ENCODE data around the gene CNTN2.

DNA sequence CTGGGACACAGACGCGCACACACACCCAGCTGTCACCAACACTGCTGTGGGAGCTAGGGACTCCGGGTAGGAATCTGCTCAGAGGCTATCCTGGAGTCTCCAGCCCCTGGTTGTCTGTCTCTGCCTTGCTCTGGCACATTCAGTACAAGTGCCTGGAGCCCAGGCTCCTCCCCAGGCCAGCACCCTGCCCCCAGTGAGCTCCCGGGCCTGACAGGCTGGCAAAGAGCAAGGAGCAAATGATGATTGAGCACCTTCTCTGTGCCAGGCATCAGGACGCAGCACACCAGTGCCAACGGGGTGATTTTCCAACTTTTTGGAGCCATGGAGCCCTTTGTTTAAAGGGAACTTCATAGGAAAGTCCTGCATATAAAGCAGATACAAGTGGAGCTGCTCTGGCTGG, 6.5 kb downstream of the CNTN2 start:
- no peak for TF ChIP-seq POLR2A (IDR thresholded peaks at IDR 0.05)
- TF ChIP-seq, protein P1, sequence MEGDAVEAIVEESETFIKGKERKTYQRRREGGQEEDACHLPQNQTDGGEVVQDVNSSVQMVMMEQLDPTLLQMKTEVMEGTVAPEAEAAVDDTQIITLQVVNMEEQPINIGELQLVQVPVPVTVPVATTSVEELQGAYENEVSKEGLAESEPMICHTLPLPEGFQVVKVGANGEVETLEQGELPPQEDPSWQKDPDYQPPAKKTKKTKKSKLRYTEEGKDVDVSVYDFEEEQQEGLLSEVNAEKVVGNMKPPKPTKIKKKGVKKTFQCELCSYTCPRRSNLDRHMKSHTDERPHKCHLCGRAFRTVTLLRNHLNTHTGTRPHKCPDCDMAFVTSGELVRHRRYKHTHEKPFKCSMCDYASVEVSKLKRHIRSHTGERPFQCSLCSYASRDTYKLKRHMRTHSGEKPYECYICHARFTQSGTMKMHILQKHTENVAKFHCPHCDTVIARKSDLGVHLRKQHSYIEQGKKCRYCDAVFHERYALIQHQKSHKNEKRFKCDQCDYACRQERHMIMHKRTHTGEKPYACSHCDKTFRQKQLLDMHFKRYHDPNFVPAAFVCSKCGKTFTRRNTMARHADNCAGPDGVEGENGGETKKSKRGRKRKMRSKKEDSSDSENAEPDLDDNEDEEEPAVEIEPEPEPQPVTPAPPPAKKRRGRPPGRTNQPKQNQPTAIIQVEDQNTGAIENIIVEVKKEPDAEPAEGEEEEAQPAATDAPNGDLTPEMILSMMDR (IDR thresholded peaks at IDR 0.05) = no peak
